K562 treated with DMSO at 1 percent for 4 hours (cell line): ENCODE measurements around the gene CTAGE8. TPM values are rescaled to one million over a fixed set of nuclear protein-coding genes. Genes with fewer than 3 reads are reported as not detected.

Source experiments
- total RNA-seq: library from RNA; unstranded; fragments of 300-600 nt; gene quantifications from 2 replicates; pipeline ENCODE4 v1.2.3, GENCODE V29; 2022; ENCODE audit not compliant: insufficient read depth

The CTAGE8 gene
- not detected in 2 replicates for total RNA-seq

GRCh38 chr7:144269188-144269587 lies at the start of gene CTAGE8:
TSS of gene CTAGE8 (minus strand) at chr7:144269288. CDS start at chr7:144269250, 38 bp downstream.

GRCh38 chr7:144311872-144312469 lies 42.9 kb upstream of the CTAGE8 start, which contains the start of gene OR2A1:
TSS of gene OR2A1 (plus strand) at chr7:144312419. CDS start at chr7:144318125, 5,706 bp downstream.

GRCh38 chr7:144264692-144265091 lies 4.4 kb downstream of the CTAGE8 start, which contains the start of gene OR2A7:
TSS of gene OR2A7 (minus strand) at chr7:144264792. CDS start at chr7:144259628, 5,164 bp downstream.

GRCh38 chr7:144239365-144239764 lies 29.7 kb downstream of the CTAGE8 start, which contains the start of gene OR2A42:
TSS of gene OR2A42 (minus strand) at chr7:144239605. CDS start at chr7:144232843, 6,762 bp downstream.

Other genes with a start within 250 kb of the CTAGE8 start
- not detected in 2 replicates for gene OR2A5, start 220.3 kb downstream of the CTAGE8 start, total RNA-seq
- gene OR2A25, start 199.5 kb downstream of the CTAGE8 start, total RNA-seq: not detected in 2 replicates
- not detected in 2 replicates for gene OR2A12, start 183.0 kb downstream of the CTAGE8 start, total RNA-seq
- not detected in 2 replicates for gene OR2A2, start 159.7 kb downstream of the CTAGE8 start, total RNA-seq
- gene OR2A14, start 146.1 kb downstream of the CTAGE8 start, total RNA-seq: not detected in 2 replicates
- gene CTAGE4, start 85.8 kb downstream of the CTAGE8 start, total RNA-seq: not detected in 2 replicates
- not detected in 2 replicates for gene ARHGEF35, start 73.5 kb downstream of the CTAGE8 start, total RNA-seq
- not detected in 2 replicates for gene OR2A42, start 29.7 kb downstream of the CTAGE8 start, total RNA-seq
- gene OR2A7, start 4.5 kb downstream of the CTAGE8 start, total RNA-seq: not detected in 2 replicates
- not detected in 2 replicates for gene OR2A1, start 43.1 kb upstream of the CTAGE8 start, total RNA-seq
- not detected in 2 replicates for gene ARHGEF5, start 86.1 kb upstream of the CTAGE8 start, total RNA-seq
- not detected in 2 replicates for gene NOBOX, start 134.4 kb upstream of the CTAGE8 start, total RNA-seq